Liver (tissue), 9 donors: Measurements from ENCODE around the gene ALK. TPM values are rescaled to one million over a fixed set of nuclear protein-coding genes. Genes with fewer than 3 reads are reported as not detected.

Experiments used
- DNase-seq: peaks from one replicate; pipeline ENCODE4 v3.0.0-alpha.2; 2017; ENCODE audit warnings: low spot score
- H3K27ac ChIP-seq, 2 donors: one replicate each; pipeline ENCODE4 v1.7.0; 2013; ENCODE audit warnings: inconsistent platforms in 2 of 2, low read length in 2 of 2, control low read depth in 1 of 2, low read depth in 1 of 2, mild to moderate bottlenecking in 1 of 2
- H3K27me3 ChIP-seq, 4 donors: one replicate each; pipeline versions ENCODE4 v1.6.1 to v1.7.0; 2013; ENCODE audit warnings: low read length in 3 of 4, inconsistent platforms in 1 of 4, mild to moderate bottlenecking in 1 of 4, moderate library complexity in 1 of 4; ENCODE audit not compliant: control insufficient read depth in 4 of 4, insufficient read depth in 4 of 4
- H3K36me3 ChIP-seq, 4 donors: one replicate each; pipeline versions ENCODE4 v1.6.1 to v1.7.0; 2013; ENCODE audit warnings: low read length in 3 of 4, mild to moderate bottlenecking in 3 of 4, low read depth in 1 of 4, moderate library complexity in 1 of 4; ENCODE audit not compliant: control insufficient read depth in 4 of 4, insufficient read depth in 3 of 4
- H3K4me1 ChIP-seq, 4 donors: one replicate each; pipeline versions ENCODE4 v1.6.1 to v1.7.0; 2013; ENCODE audit warnings: low read length in 3 of 4, mild to moderate bottlenecking in 3 of 4, moderate library complexity in 1 of 4; ENCODE audit not compliant: control insufficient read depth in 4 of 4, insufficient read depth in 4 of 4
- H3K4me3 ChIP-seq, 3 donors: one replicate each; pipeline versions ENCODE4 v1.6.1 to v1.7.0; 2013; ENCODE audit warnings: low read length in 3 of 3, control low read depth in 1 of 3, low read depth in 1 of 3, mild to moderate bottlenecking in 1 of 3
- H3K9ac ChIP-seq, 2 donors: one replicate each; pipeline ENCODE4 v1.7.0; 2013; ENCODE audit warnings: low read length in 2 of 2, mild to moderate bottlenecking in 2 of 2, moderate library complexity in 2 of 2, control low read depth in 1 of 2, low read depth in 1 of 2
- H3K9me3 ChIP-seq, 4 donors: one replicate each; pipeline versions ENCODE4 v1.6.1 to v1.7.0; 2013; ENCODE audit warnings: low read length in 3 of 4; ENCODE audit not compliant: control insufficient read depth in 4 of 4
- FOXA1 ChIP-seq: IDR thresholded peaks from 2 replicates; pipeline ENCODE4 v1.6.1; 2016; ENCODE audit warnings: antibody characterized with exemption
- GABPA ChIP-seq, 2 donors: IDR thresholded peaks in 1 of 2; conservative IDR thresholded peaks in 1 of 2; 2 replicates each; pipeline ENCODE4 v1.6.1; 2016; ENCODE audit warnings: antibody characterized with exemption in 2 of 2, mild to moderate bottlenecking in 1 of 2, moderate library complexity in 1 of 2
- HNF4G ChIP-seq: IDR thresholded peaks from 2 replicates; pipeline ENCODE4 v1.6.1; 2016; ENCODE audit warnings: antibody characterized with exemption
- JUND ChIP-seq, 2 donors: IDR thresholded peaks; 2 replicates each; pipeline ENCODE4 v1.6.1; 2016; ENCODE audit warnings: antibody characterized with exemption in 2 of 2
- RXRA ChIP-seq, 2 donors: IDR thresholded peaks; 2 replicates each; pipeline ENCODE4 v1.6.1; 2017 to 2018; ENCODE audit warnings: antibody characterized with exemption in 2 of 2, mild to moderate bottlenecking in 1 of 2
- SP1 ChIP-seq: IDR thresholded peaks from 2 replicates; pipeline ENCODE4 v1.6.1; 2018; ENCODE audit warnings: antibody characterized with exemption, mild to moderate bottlenecking
- WGBS: extraction: QIAGEN DNeasy Blood & Tissue Kit; methylation state at CpG from one replicate; pipeline ENCODE4 v1.1.7; 2013; 5-methylcytosine and 5-hydroxymethylcytosine counted together
- polyA plus RNA-seq, 2 donors: library from polyadenylated mRNA; stranded (reverse) in 1 of 2; unstranded in 1 of 2; fragments of 200-250 nt in 1 of 2; fragments of >200 nt in 1 of 2; fragmentation: Nextera tagmentation in 1 of 2; extraction: Ambion mirVana in 1 of 2; gene quantifications; one replicate each; pipeline versions ENCODE4 v1.2.1 to v1.2.3, GENCODE V29; 2013 to 2015
- total RNA-seq, 2 donors: library from RNA; depleted of rRNA; stranded (reverse); fragments of >200 nt; gene quantifications; one replicate each; pipeline ENCODE4 v1.2.3, GENCODE V29; 2014
- TF ChIP-seq, protein P1 (sequence below): IDR thresholded peaks from 2 replicates; pipeline ENCODE4 v1.6.1; 2016; ENCODE audit warnings: antibody characterized with exemption, mild to moderate bottlenecking
- TF ChIP-seq, protein P2 (sequence below): IDR thresholded peaks from 2 replicates; pipeline ENCODE4 v1.6.1; 2016; ENCODE audit warnings: antibody characterized with exemption
- TF ChIP-seq, protein P3 (sequence below): fragments of 150-350 bp; IDR thresholded peaks from 2 replicates; pipeline ENCODE4 v1.5.1; 2017; ENCODE audit warnings: improper control_type of control experiment, low read depth, low read length; ENCODE audit not compliant: missing input control
- TF ChIP-seq, protein P4 (sequence below): IDR thresholded peaks from 2 replicates; pipeline ENCODE4 v1.6.1; 2016; ENCODE audit warnings: antibody characterized with exemption
- TF ChIP-seq, protein P5 (sequence below): IDR thresholded peaks from 2 replicates; pipeline ENCODE4 v1.6.1; 2016; ENCODE audit warnings: antibody characterized with exemption
- donor health status: healthy.
- donor health status: healthy.
- donor health status: healthy.
- donor health status: healthy.
- donor health status: healthy.

ALK gene
- total and polyA plus RNA-seq, 4 donors = under 0.01 TPM; not detected in 3

DNA sequence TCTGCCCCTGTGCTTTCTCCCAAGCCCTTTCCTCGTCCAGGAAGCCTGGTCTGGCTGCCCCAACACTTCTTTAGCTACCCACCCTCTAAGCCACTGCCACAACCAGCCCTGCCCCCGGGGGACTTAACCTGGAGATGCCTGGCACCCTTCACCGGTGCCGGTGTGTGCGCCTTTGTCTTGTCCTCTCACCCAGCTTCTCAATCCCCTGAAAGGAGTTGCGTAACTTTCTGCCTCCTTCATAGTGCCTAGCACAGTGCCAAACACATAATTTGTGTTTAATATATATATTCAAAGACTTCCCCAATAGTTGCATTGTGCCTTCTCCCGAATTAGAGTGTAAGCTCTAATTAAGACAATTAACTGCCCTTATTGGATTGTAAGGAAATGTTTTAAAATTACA, 70.6 kb downstream of the ALK start:
- Histone ChIP-seq H3K4me3 (no peak overlapping the region), H3K36me3 (no peaks in the 10 kb centered on the region), H3K27me3 (no peaks in the 10 kb centered on the region), H3K4me1 (no peaks in the 10 kb centered on the region), H3K9ac (no peak overlapping the region), H3K9me3 (peaks cover 0 to 3% (median 0%) of the 10 kb centered on the region in 4 donors), H3K27ac (no peak overlapping the region)
- WGBS = 85% methylated on average over 7 of the region's 7 CpGs
- TF ChIP-seq, protein P1, sequence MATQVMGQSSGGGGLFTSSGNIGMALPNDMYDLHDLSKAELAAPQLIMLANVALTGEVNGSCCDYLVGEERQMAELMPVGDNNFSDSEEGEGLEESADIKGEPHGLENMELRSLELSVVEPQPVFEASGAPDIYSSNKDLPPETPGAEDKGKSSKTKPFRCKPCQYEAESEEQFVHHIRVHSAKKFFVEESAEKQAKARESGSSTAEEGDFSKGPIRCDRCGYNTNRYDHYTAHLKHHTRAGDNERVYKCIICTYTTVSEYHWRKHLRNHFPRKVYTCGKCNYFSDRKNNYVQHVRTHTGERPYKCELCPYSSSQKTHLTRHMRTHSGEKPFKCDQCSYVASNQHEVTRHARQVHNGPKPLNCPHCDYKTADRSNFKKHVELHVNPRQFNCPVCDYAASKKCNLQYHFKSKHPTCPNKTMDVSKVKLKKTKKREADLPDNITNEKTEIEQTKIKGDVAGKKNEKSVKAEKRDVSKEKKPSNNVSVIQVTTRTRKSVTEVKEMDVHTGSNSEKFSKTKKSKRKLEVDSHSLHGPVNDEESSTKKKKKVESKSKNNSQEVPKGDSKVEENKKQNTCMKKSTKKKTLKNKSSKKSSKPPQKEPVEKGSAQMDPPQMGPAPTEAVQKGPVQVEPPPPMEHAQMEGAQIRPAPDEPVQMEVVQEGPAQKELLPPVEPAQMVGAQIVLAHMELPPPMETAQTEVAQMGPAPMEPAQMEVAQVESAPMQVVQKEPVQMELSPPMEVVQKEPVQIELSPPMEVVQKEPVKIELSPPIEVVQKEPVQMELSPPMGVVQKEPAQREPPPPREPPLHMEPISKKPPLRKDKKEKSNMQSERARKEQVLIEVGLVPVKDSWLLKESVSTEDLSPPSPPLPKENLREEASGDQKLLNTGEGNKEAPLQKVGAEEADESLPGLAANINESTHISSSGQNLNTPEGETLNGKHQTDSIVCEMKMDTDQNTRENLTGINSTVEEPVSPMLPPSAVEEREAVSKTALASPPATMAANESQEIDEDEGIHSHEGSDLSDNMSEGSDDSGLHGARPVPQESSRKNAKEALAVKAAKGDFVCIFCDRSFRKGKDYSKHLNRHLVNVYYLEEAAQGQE = no peak
- TF ChIP-seq, protein P2, sequence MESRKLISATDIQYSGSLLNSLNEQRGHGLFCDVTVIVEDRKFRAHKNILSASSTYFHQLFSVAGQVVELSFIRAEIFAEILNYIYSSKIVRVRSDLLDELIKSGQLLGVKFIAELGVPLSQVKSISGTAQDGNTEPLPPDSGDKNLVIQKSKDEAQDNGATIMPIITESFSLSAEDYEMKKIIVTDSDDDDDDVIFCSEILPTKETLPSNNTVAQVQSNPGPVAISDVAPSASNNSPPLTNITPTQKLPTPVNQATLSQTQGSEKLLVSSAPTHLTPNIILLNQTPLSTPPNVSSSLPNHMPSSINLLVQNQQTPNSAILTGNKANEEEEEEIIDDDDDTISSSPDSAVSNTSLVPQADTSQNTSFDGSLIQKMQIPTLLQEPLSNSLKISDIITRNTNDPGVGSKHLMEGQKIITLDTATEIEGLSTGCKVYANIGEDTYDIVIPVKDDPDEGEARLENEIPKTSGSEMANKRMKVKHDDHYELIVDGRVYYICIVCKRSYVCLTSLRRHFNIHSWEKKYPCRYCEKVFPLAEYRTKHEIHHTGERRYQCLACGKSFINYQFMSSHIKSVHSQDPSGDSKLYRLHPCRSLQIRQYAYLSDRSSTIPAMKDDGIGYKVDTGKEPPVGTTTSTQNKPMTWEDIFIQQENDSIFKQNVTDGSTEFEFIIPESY = no peak
- TF ChIP-seq, protein P3, sequence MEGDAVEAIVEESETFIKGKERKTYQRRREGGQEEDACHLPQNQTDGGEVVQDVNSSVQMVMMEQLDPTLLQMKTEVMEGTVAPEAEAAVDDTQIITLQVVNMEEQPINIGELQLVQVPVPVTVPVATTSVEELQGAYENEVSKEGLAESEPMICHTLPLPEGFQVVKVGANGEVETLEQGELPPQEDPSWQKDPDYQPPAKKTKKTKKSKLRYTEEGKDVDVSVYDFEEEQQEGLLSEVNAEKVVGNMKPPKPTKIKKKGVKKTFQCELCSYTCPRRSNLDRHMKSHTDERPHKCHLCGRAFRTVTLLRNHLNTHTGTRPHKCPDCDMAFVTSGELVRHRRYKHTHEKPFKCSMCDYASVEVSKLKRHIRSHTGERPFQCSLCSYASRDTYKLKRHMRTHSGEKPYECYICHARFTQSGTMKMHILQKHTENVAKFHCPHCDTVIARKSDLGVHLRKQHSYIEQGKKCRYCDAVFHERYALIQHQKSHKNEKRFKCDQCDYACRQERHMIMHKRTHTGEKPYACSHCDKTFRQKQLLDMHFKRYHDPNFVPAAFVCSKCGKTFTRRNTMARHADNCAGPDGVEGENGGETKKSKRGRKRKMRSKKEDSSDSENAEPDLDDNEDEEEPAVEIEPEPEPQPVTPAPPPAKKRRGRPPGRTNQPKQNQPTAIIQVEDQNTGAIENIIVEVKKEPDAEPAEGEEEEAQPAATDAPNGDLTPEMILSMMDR = no peak
- no peak for TF ChIP-seq FOXA1
- no peak for TF ChIP-seq SP1
- TF ChIP-seq, protein P4, sequence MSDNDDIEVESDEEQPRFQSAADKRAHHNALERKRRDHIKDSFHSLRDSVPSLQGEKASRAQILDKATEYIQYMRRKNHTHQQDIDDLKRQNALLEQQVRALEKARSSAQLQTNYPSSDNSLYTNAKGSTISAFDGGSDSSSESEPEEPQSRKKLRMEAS = no peak
- TF ChIP-seq, protein P5, sequence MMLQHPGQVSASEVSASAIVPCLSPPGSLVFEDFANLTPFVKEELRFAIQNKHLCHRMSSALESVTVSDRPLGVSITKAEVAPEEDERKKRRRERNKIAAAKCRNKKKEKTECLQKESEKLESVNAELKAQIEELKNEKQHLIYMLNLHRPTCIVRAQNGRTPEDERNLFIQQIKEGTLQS = no peak
- no peak for DNase-seq

DNA sequence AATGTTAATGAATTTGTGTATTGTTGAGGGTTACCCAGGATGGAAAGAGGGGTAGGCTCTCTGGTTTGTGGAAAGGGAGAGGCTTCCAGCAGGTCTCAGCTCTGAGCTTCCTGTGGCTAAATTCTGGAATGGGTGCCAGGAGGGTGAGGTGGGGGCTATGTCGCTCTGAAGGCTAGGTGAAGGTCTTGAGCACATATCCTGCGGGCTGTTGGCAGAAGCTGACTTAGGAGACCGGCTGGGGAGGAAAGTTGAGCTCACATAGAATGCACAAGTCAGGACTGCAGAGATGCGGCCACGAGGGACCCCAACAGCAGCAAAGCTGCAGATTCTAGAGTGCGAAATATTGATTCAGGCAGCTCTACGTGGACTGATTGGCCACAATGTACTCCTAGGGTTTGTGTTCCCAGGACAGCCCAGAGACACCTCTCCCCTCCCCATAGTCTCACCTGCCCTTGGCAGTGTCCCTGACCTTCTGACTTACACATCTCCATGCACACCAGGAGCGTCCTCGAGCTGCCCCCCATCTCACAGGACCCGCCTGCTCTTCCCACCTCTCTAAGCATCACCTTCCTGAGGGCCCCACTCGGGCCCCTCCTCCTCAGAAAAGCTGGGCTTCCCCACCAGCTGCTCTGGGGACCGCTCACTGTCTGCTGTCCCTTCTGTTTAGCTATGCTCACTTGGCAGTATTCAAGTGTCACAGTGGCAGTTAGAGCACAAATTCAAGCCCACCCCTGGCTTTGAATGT, 72.6 kb downstream of the ALK start:
- no peak for DNase-seq
- 59% methylated on average over 12 of the region's 12 CpGs for WGBS
- no peak overlapping the region for H3K9ac ChIP-seq
- H3K4me1 ChIP-seq = no peaks in the 10 kb centered on the region
- peaks cover 0 to 3% (median 0%) of the 10 kb centered on the region in 4 donors for H3K9me3 ChIP-seq
- no peak for TF ChIP-seq JUND (IDR thresholded peaks at IDR 0.05)
- TF ChIP-seq GABPA (IDR thresholded peaks at IDR 0.05 in 1 of 2, conservative IDR thresholded peaks at IDR 0.05 in 1 of 2) = no peak
- no peak for TF ChIP-seq RXRA (IDR thresholded peaks at IDR 0.05)
- TF ChIP-seq, protein P1 = no peak
- TF ChIP-seq HNF4G = no peak
- TF ChIP-seq, protein P5 = no peak
- no peak for TF ChIP-seq SP1
- TF ChIP-seq, protein P3 = no peak
- TF ChIP-seq, protein P2 = no peak
- H3K36me3 ChIP-seq = no peaks in the 10 kb centered on the region
- no peak overlapping the region for H3K4me3 ChIP-seq
- no peaks in the 10 kb centered on the region for H3K27me3 ChIP-seq
- no peak overlapping the region for H3K27ac ChIP-seq
